Measurements from ENCODE around the gene TRPM5.

DNA sequence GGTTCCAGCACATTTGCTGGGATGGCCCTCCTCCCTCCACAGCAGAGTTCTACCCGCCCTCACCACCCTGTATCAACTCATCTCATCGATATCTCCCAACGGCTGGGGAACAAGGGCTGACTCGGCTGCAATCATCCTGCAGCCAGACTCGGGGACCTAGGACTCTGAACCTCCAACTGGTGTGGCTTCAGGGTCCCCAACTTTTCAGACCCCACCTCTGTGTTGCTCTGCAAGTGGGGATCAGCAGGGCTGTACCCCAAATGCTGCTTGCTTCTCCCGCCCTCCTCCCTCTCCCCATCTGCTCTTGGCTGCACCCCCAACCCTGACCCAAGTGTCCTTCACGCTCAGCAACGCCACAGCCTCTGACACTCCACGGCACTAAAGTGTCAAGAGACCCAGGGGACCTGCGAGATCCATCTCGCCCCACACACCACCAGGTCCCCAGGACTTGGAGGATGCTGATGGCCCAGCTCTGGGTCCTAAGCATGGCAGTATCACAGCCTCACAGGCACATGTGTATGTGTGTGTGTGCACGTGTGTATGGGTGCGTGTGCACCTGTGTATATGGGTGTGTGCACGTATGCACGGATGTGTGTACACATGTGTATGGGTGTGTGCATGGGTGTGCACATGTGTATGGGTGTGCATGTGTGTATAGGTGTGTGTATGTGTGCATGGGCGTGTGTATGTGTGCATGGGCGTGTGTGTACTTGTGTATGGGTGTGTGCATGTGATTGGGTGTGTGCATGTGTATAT, 26.9 kb upstream of the TRPM5 start:
- TF ChIP-seq, protein P1, sequence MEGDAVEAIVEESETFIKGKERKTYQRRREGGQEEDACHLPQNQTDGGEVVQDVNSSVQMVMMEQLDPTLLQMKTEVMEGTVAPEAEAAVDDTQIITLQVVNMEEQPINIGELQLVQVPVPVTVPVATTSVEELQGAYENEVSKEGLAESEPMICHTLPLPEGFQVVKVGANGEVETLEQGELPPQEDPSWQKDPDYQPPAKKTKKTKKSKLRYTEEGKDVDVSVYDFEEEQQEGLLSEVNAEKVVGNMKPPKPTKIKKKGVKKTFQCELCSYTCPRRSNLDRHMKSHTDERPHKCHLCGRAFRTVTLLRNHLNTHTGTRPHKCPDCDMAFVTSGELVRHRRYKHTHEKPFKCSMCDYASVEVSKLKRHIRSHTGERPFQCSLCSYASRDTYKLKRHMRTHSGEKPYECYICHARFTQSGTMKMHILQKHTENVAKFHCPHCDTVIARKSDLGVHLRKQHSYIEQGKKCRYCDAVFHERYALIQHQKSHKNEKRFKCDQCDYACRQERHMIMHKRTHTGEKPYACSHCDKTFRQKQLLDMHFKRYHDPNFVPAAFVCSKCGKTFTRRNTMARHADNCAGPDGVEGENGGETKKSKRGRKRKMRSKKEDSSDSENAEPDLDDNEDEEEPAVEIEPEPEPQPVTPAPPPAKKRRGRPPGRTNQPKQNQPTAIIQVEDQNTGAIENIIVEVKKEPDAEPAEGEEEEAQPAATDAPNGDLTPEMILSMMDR (IDR thresholded peaks at IDR 0.05), result no peak
- no peak for TF ChIP-seq ESRRA (CRISPR knock-in tag; IDR thresholded peaks at IDR 0.05; ENCODE audit: borderline replicate concordance)

Measured in WTC11 (cell line).